Endothelial cell of umbilical vein (primary cell): ENCODE results near the gene KLHL18.

Experiments used
- CTCF ChIP-seq, 2 donors: IDR thresholded peaks; 1 replicate in 1 of 2; 2 replicates in 1 of 2; pipeline ENCODE4 v1.5.1; 2011; ENCODE audit warnings: low read length in 2 of 2, mild to moderate bottlenecking in 2 of 2, moderate library complexity in 2 of 2, control low read depth in 1 of 2, inconsistent platforms in 1 of 2, low read depth in 1 of 2; ENCODE audit not compliant: insufficient read depth in 1 of 2; ENCODE audit errors: extremely low read depth in 1 of 2
- POLR2A ChIP-seq: IDR thresholded peaks from 2 replicates; pipeline ENCODE4 v1.6.1; 2012; ENCODE audit warnings: low read depth, mild to moderate bottlenecking, control low read depth, low read length

DNA sequence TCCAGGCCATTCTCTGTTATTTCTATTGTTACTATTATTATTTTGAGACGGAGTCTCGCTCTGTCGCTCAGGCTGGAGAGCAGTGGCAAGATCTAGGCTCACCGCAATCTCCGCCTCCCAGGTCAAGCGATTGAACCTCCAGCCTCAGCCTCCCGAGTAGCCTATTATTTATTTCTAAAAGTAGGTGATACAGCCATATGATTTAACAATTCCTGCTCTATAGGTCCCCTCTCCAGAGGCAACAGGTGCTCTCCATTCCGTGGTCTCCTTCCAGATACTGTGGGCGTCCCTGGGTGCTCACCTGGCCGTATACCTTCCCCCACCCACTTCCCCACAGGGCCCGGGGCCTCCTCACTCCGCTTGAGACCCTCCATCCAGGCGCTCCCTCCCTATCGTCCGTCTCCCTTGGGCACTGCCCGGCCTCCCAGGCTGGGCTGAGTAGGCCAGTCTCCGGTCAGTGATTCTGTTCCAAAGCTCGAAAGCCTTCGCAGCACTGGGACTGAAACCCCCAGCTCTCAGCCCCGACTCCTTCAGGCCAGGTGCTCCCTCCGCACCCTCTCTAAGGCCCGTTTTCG is 97.4 kb downstream of the KLHL18 start:
- TF ChIP-seq CTCF (IDR thresholded peaks at IDR 0.05; ENCODE audit: extremely low read depth in 1 of 2, insufficient read depth in 1 of 2, low read depth in 1 of 2, low read length in 2 of 2), result peak in 1 of 2 donors; percentile 15
- TF ChIP-seq POLR2A, result no peak
